RPMI7951 (cell line): ENCODE results near the gene CCL2. TPM values are rescaled to one million over a fixed set of nuclear protein-coding genes. Genes with fewer than 3 reads are reported as not detected.
A peak's percentile ranks its signal among the peaks of the same experiment; 100 is the strongest.
"Not testable (repeated sequence)": the region's sequence is repeated elsewhere in the genome, so short reads cannot be mapped to it uniquely, and the experiment has no call there.

ENCODE experiments used
- DNase-seq: peaks from one replicate; pipeline ENCODE4 v3.0.0-alpha.2; 2012; ENCODE audit warnings: low read depth
- total RNA-seq: library from RNA; depleted of rRNA; stranded (reverse); fragments of >200 nt; shearing (Covaris generic); gene quantifications from 2 replicates; pipeline ENCODE4 v1.2.3, GENCODE V29; 2014; rRNA removed

Gene CCL2
- total RNA-seq = 300 and 392 TPM in 2 replicates

DNA sequence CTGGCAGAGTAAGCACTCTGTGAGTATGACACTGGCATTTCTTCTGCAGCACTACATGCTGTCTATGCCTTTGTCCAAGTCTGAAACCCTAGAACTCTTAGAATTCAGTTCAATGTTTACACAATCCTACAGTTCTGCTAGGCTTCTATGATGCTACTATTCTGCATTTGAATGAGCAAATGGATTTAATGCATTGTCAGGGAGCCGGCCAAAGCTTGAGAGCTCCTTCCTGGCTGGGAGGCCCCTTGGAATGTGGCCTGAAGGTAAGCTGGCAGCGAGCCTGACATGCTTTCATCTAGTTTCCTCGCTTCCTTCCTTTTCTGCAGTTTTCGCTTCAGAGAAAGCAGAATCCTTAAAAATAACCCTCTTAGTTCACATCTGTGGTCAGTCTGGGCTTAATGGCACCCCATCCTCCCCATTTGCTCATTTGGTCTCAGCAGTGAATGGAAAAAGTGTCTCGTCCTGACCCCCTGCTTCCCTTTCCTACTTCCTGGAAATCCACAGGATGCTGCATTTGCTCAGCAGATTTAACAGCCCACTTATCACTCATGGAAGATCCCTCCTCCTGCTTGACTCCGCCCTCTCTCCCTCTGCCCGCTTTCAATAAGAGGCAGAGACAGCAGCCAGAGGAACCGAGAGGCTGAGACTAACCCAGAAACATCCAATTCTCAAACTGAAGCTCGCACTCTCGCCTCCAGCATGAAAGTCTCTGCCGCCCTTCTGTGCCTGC, at the start of gene CCL2:
Gene CCL2 (plus strand): TSS at position 635 of the 730 bp plus-strand sequence. CDS start 65 bp downstream, at position 700.
- DNase-seq = peak; percentile 95

DNA sequence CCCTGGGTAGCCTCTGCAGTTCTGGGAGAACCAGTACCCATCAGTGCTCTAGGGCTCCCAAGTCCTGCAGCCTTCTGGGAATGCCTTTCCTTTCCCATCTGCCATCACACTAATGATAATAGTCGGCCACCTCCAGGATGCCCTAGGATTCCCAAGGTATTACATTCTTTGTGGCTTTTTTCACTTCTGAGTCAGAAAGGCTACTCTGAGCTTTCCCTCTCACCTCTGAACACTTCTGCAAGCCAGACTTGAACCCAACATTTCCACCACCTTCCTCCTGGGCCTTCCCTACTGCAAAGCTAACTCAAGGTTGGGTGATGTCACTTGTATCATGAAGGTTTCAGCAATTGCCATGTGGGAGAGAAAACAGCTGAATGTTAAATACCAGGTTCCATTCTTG, 49.7 kb upstream of the CCL2 start:
- no peak for DNase-seq

- peak; percentile 30 for DNase-seq
Measured at GRCh38 chr17:34206569-34206968, 48.5 kb upstream of the CCL2 start.

DNA sequence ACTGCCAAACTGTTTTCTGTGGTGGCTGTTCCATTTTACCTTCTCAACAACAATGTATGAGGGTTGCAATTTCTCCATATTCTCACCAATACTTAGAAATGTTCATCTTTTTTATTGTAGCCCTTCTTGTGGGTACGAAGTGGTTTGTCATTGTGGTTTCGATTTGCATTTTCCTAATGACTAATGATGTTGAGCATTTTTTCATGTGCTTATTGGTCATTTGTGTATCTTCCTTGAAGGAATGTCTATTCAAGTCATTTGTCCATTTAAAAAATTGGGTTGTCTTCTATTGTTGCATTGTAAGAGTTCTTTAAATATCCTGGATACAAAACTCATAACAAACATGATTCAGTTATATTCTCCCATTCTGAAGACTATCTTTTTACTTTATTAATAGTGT, 47.5 kb upstream of the CCL2 start:
- DNase-seq = peak; percentile 71

DNA sequence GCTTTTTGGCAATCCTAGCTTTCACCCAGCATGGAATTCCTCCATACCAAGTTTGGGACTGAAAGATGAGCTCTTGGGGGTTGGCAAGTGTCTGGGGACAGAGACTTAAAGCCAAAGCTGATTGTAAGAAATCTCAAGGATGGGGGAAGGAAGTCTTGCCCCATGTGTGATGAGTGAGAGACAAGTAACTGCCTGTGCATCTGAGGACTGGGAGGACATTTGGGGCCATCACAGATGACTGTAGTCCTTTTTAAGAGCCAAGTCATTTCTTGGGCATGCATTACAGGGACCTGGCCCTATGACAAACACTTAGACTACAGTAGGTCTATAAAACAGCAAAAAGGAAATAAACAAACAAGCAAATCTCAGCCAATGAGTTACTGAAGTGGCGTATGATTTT, 36.3 kb upstream of the CCL2 start:
- no peak for DNase-seq

DNA sequence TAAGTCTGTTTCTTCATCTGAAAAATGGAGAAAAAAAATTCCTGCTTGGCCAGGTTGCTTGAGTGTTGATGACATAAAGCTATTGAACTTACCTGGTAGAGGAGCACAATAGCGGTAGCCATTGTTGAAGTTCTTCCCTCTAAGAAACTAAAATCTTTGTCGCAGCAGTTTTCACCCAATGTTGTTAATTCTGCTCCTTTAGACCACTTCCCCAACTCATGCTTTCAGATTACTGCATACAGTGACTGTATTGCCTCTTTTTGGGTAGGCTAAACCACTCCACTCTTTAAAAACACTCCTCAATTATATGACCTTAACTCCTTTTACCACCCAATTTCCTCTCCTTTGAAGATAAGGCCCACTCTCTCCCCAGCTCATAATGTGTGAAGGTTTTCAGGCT, 35.7 kb upstream of the CCL2 start:
- DNase-seq = no peak

DNA sequence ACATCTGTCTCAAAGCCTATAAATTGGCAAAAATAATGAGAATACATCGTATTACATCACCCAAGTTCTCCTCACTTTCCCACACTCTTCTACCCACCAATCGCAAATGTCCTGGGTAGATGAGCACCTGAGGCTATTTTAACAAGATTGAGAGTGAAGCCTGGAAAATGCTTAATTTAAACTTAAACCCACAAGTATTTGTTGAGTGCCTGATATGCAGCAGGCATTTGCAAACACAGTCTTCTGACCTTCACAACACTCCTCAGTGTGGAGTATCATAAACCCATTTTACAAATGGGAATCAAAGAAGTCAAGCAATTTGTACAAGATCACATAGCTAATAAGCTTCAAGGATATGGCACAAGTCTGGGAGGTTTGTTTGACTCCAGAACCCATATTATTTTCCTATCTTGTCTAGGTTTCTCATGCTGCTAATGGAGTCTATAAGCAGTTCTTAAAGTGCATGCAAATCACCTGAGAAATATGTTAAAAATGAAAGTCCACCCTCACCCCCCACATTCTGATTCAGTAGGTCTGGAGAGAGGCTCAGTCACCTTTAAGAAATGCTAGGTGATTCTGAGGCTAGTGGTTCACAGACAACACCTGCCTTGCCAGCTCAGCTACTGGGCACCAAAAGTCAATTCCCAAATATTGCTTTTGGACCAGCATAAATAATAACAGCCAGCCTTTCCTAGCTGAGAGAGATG, 34.9 kb upstream of the CCL2 start:
- peak; percentile 24 for DNase-seq

- peak; percentile 59 for DNase-seq
Measured at GRCh38 chr17:34220752-34221395, 34.2 kb upstream of the CCL2 start.

- no peak for DNase-seq
Measured at GRCh38 chr17:34221411-34221810, 33.7 kb upstream of the CCL2 start.

GRCh38 chr17:34222722-34223497, 32.2 kb upstream of the CCL2 start:
- no peak for DNase-seq

DNA sequence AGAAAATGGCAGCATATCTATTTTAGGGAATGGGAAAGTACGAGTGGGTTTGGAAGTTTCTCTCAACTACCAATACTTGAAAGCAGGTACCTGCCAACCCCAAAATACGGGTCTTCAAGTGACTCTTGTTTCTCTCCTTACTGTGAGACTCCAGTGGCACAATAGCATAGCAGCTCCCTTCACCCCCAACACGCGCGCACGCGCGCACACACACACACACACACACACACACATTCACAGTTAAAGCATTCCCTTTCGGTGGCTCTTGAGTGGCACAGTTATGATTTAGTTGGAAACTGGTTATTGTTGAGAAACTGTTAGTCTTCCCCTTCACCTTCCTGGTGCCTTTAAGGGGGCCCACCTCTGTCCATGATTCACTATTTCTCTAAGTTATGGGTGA, 30.0 kb upstream of the CCL2 start:
- no peak for DNase-seq

DNA sequence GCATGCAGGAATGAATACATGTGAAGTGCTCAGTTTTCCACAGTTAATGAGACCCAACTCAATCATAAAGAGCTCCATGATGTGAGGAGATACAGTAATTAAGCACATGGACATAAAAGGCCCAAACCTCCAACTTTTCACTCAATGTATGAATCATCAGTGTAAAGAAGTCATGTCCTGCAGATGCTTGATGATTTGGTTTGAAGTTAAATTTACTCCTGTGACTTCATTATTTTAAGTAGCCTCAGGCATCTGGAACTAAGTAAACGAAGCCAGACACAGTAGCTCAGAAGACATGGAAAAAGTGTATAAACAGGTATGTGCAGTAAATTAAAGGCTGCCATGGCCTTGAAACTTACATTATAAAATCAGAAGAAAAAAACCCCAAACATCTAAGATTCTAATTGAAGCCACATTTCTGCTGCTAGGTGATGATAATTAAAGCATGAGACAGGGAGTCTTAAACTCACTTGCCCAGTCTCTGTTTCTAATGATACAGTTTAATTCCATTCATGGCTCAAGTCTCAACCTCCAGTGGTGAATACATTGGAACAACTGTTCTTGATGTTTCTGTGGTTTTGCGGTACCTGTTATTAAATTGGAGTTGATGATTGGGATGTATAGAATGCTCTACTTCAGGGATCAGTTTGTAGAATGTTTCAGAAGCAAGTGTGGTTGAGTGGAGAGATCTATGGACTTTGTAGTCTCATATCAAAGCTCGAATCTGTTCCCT, 28.9 kb upstream of the CCL2 start:
- DNase-seq = peak; percentile 96

DNA sequence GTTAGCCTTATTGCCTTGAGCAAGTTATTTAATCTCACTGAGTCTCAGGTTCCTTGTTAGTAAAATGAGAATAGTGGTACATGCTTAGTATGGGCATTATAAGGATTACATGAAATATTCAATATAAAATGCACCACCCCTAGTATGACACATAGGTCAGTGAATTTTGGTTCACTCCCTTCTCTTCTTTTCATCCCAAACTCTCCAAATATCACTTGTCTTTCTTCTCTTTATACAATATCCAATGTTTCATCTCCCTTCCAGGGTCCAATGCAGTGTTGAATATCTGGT, 28.4 kb upstream of the CCL2 start:
- DNase-seq = no peak

GRCh38 chr17:34227293-34227692, 27.8 kb upstream of the CCL2 start:
- not testable (repeated sequence) for DNase-seq

GRCh38 chr17:34227707-34228106, 27.4 kb upstream of the CCL2 start:
- DNase-seq = no peak

GRCh38 chr17:34228781-34229180, 26.3 kb upstream of the CCL2 start:
- DNase-seq = peak; percentile 78

DNA sequence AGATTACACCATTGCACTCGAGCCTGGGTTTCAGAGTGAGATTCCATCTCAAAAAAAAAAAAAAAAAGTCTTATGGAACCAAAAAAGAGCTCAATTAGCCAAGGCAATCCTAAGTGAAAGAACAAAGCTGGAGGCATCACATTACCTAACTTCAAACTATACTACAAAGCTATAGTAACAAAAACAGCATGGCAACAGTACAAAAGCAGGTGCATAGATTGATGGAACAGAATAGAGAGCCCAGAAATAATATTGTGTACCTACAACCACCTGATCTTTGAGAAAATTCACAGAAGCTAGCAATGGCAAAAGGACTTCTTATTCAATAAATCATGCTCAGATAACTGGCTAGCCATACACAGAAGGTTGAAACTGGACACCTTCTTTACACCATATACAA, 24.7 kb upstream of the CCL2 start:
- DNase-seq = no peak

- DNase-seq = no peak
Measured at GRCh38 chr17:34234616-34235015, 20.5 kb upstream of the CCL2 start.

DNA sequence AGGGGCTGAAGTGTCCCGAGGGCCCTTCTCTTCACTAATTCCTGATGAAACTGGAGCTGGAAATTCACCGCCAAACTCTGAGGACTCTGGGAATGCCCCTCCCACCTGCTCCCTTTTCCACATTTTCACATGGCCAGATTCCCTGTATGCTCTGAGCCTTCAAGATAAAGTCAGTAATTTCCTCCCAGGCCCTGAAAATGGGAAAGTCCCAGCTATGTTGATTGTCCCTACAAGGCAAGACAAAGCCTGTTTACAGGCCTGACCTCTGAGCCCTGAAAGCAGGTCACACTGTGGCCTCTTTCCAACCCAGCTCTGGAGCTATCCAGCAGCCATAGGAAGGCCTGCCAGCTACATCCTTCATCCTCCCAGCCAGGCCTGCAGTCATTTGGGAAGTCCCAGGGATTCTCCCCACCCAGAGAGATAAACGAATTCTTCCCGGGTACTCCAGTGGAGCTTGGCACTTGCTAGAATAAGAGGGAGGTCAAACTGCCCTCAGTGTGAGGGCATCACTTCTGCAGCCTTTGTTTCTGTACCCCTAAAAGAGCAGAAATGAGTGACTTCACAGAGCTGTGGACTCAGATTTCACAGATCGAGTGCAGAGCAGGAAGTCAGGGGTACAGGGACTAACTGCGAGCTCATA, 19.6 kb upstream of the CCL2 start:
- peak; percentile 94 for DNase-seq

DNA sequence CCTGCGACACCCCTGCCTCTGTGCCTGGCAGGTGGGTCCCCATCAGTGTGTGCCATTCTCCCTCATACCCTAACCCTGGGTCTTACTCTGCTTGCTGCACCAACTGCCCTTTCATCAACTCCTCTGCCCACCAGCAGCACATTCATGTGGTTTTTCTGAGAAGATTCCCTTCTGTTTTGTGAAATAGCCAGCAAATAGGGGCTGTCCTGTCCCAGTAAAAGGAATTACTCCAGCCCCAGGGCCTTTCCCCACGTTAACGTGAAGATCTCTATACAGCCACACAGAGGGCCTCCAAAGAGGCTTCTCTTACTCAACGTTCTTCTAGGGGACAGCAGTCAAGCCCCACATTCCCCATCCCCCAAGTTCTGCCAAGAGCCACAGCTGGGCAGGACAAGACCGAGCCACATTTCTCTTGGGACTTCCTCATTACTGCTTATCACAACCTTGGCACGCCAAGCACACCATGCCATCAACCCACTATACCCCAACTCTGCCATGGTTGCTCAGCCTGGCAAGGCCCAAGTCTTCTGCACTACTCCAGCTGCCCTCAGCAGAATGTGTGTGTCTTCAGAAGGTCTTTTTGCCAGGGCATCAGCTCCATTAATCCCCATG, 18.7 kb upstream of the CCL2 start:
- peak; percentile 61 for DNase-seq

DNA sequence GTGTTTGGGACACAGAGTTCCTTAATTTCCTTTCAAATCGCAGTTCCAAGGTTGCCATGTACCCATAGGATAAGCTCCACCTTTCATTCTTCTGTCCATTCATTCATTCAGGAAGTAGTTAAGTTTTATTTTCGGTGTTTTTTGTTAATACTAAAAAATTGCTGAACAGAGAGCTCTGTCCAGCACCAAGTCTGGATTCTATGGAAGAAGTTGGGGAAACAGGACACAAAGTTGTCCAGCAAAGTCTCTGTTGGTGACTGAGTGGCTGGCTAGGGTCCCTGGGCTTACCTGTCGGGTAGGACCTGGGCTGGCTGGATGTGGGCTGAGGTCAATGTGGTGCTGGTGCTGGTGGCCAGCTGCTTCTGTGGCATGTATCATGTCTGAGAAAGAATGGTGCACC, 17.6 kb upstream of the CCL2 start:
- no peak for DNase-seq
